SK-N-SH (cell line): ENCODE measurements around the gene ZFYVE27.
A peak's percentile ranks its signal among the peaks of the same experiment; 100 is the strongest.

Experiments used
- CTCF ChIP-seq: fragments of 200-600 bp; sonication (generic); IDR thresholded peaks from 2 replicates; pipeline ENCODE4 v1.6.1; 2017; ENCODE audit warnings: antibody characterized with exemption, mild to moderate bottlenecking, moderate library complexity
- NRF1 ChIP-seq: IDR thresholded peaks from 2 replicates; pipeline ENCODE4 v1.6.1; 2012; ENCODE audit warnings: low read depth, mild to moderate bottlenecking, low read length
- RAD21 ChIP-seq: IDR thresholded peaks from 2 replicates; pipeline ENCODE4 v1.6.1; 2012; ENCODE audit warnings: mild to moderate bottlenecking, low read length
- RCOR1 ChIP-seq: fragments of 150-350 bp; IDR thresholded peaks from 2 replicates; pipeline ENCODE4 v1.6.1; 2017; ENCODE audit warnings: antibody characterized with exemption, low read length
- TCF12 ChIP-seq: IDR thresholded peaks from 2 replicates; pipeline ENCODE4 v1.4.0; 2012
- TF ChIP-seq, protein P1 (sequence below): IDR thresholded peaks from 2 replicates; pipeline ENCODE4 v1.4.0; 2012; ENCODE audit warnings: low read depth
- TF ChIP-seq, protein P2 (sequence below): IDR thresholded peaks from 2 replicates; pipeline ENCODE4 v1.4.0; 2012; ENCODE audit warnings: low read depth, borderline replicate concordance
- TF ChIP-seq, protein P3 (sequence below): fragments of 150-350 bp; IDR thresholded peaks from 2 replicates; pipeline ENCODE4 v1.6.1; 2017; ENCODE audit warnings: antibody characterized with exemption, low read length, low read depth, borderline replicate concordance

GRCh38 chr10:97736902-97737769 lies at the start of gene ZFYVE27:
- TF ChIP-seq, protein P1, sequence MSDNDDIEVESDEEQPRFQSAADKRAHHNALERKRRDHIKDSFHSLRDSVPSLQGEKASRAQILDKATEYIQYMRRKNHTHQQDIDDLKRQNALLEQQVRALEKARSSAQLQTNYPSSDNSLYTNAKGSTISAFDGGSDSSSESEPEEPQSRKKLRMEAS: peak; percentile 100
- TF ChIP-seq CTCF (no peak), RCOR1 (no peak; the same call in 1 of the 2 replicates), TCF12 (no peak), RAD21 (no peak), NRF1 (peak; percentile 88)
- TF ChIP-seq, protein P2, sequence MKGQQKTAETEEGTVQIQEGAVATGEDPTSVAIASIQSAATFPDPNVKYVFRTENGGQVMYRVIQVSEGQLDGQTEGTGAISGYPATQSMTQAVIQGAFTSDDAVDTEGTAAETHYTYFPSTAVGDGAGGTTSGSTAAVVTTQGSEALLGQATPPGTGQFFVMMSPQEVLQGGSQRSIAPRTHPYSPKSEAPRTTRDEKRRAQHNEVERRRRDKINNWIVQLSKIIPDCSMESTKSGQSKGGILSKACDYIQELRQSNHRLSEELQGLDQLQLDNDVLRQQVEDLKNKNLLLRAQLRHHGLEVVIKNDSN: no peak
- TF ChIP-seq, protein P3, sequence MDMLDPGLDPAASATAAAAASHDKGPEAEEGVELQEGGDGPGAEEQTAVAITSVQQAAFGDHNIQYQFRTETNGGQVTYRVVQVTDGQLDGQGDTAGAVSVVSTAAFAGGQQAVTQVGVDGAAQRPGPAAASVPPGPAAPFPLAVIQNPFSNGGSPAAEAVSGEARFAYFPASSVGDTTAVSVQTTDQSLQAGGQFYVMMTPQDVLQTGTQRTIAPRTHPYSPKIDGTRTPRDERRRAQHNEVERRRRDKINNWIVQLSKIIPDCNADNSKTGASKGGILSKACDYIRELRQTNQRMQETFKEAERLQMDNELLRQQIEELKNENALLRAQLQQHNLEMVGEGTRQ: no peak
